ENCODE measurements around the gene TUT7.
"Not testable (repeated sequence)": the region's sequence is repeated elsewhere in the genome, so short reads cannot be mapped to it uniquely, and the experiment has no call there.

The TUT7 gene

DNA sequence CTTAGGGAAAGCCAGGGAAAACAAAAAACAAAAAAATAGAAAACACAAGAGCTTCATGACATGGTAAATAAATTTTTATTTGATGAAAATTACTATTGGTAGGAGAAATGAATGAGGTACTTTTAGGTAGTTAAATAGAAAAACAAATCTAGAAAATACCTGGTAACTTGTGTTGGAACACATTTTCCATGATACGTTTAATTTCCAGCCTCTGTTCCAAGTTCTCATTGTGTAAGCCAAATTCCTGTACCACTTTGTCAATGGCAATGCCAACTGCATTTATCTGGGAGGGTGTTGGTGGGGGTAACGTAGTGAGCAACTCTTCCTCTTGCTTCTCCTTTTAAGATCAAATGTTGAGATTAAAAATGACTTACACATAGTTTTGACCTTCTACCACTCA lies 9.4 kb downstream of the TUT7 start:
- no peak for DNase-seq

DNA sequence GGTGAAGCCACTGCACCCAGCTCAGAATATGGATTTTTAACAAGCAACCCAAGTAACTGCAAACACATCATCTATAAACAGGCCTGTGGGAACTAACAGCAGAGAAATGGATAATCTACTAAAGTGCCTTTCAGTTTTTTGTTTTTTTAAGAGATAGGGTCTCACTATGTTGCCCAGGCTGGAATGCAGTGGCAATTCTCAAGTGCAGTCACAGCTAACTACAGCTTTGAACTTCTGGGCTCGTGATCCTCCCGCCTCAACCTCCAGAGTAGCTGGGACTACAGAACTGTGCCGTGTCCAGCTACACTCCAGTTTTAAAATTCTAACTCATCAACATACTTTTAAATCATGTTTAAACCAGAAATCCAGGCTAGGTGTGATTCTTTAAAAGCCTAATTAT lies 11.9 kb downstream of the TUT7 start:
- DNase-seq: no peak

GRCh38 chr9:86341007-86341491 lies 13.2 kb downstream of the TUT7 start:
- no peak for DNase-seq

GRCh38 chr9:86340356-86341006 lies 13.7 kb downstream of the TUT7 start:
- no peak for DNase-seq

GRCh38 chr9:86337469-86338108 lies 16.6 kb downstream of the TUT7 start:
- no peak for DNase-seq

DNA sequence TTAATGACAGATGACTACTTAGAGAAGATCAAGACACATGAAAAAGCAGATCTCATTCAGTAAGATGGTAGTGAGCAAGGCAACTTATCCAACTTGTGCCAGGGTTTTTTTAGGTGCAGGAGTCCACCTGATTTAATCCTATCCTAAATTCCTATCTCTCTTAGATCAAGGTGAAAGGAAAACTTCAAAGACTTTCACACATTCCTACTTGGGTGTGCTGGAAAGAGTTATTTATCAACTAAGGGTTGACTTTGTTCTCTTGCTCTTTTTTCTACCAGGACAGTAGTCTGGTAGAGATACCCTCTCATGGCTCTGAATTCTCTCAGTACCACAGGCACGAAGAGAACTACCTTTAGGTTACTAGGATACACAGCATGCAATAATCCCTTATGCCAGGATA lies 18.2 kb downstream of the TUT7 start:
- no peak for DNase-seq

DNA sequence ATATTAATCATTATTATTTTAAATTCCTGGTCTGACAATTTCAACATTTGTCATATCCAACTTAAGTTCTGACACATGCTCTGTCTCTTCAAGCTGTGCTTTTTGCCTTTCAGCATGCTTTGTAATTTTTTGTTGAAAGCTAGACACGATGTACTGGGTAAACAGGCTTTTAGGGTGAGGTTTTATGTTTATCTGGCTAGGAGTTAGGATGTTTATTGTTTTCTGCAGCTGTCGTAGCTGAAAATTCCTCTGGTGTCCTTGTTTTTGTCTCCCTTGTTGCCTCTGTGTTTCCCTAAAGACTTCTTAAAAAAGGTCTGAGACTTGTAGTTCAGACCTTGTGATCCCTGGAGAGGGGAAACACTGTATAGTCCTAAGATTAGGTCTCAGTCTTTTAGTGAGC lies 20.6 kb downstream of the TUT7 start:
- no peak for DNase-seq

GRCh38 chr9:86330186-86330585 lies 24.0 kb downstream of the TUT7 start:
- no peak for DNase-seq

- DNase-seq: no peak
Measured at GRCh38 chr9:86329649-86330048, 24.6 kb downstream of the TUT7 start.

- no peak for DNase-seq
Measured at GRCh38 chr9:86328156-86328555, 26.1 kb downstream of the TUT7 start.

GRCh38 chr9:86326536-86326935 lies 27.7 kb downstream of the TUT7 start:
- DNase-seq: no peak

- no peak for DNase-seq
Measured at GRCh38 chr9:86324901-86325300, 29.3 kb downstream of the TUT7 start.

- DNase-seq: no peak
Measured at GRCh38 chr9:86324308-86324707, 29.9 kb downstream of the TUT7 start.

DNA sequence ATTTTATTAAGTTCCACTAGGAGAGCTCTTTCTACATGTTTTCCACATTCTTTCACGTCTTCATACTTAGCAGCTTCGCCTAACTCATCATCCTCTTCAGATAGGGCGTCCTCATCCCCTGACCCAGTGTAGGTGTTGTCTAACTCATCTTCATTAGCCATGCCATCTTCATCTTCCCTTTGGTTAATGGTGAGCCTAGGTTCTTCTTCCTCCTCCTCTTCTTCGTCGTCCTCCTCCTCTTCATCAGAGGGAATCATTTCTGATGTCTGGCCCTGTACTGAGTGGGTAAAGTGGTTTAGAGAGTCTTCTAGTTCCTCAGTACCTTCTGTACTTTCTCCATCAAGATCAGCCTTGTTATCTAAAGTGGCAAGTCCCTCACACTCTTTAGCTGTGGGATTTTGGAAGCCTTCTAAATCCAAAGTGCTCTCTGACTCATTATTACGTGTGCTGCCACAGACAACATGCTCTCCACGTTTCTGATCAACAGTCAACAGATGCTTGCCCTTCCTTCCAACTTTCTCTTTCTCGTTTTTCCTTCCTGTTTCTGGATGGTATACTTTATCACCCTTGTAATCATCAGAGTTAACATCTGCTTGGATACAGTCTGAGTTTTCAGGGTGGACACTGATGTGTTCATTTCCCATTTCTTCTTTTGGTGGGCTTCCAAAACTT lies 31.1 kb downstream of the TUT7 start:
- no peak for DNase-seq

- no peak for DNase-seq
Measured at GRCh38 chr9:86321373-86321772, 32.8 kb downstream of the TUT7 start.

DNA sequence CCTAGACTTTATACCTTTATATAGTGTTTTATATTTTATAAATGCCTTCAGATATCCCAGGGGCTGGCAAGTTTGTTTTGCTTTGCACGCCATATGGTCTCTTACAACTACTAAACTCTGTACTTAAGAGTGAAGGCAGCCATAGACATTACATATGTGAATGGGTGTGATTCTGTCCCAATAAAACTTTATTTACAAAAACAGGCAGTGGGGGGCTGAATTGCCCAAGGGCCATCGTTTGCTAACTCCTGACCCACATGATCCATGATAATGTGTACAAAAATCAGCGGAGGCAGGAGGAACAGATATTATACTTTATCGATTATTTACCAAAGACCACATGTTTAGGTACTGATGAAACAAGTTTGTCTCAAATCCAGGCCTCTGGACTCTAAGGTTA lies 36.0 kb downstream of the TUT7 start:
- no peak for DNase-seq

DNA sequence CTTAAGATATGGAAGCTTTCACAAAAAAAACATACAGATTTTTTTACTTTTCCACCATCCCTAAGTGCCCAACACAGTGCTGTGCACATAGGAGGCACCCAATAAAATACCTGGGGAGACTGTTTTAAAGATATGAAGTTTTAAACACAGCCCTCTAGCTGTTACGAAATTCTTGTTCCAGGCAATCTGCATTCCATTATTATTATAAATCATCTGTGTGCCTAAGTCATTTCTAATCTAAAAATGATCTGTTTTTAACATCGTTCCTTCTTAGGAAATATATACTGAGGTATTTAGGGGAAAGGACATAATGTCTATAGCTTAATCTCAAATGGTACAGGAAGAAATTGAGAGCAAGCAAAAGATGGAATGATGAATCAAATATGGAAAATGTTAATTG lies 39.1 kb downstream of the TUT7 start:
- DNase-seq: no peak

DNA sequence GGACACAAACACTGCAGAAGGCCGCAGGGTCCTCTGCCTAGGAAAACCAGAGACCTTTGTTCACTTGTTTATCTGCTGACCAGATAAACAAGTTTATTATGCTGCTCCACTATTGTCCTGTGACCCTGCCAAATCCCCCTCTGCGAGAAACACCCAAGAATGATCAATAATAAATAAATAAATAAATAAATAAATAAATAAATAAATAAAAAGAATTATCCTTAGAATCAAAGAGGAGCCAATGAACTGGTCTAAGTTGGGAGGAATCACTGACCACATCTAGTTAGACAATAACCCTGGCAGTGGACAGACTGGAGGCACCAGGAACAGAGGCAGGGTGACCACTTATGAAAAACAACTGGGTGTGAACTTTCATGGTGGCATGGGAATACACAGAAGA lies 41.3 kb downstream of the TUT7 start:
- not testable (repeated sequence) for DNase-seq

DNA sequence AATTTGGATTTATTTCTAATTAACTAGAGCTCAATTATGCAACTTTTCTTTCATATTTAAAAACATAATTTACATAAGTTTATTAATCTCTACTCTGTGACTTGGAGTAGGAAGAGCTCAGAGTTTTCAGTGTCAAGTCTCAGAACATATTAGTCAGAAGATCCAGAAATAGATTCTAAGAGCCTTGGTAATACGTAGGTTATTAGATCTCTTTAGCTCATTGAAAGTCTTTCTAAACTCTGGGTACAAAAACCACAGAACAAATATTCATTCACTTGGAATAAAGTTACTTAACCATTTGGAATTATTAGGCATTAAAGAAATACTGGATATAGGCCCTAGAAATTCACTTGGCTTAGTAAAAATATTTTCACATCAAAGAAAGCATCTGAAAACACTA lies 45.5 kb downstream of the TUT7 start:
- no peak for DNase-seq

- DNase-seq: no peak
Measured at GRCh38 chr9:86304236-86304730, 49.9 kb downstream of the TUT7 start.

- DNase-seq: no peak
Measured at GRCh38 chr9:86303316-86303975, 50.8 kb downstream of the TUT7 start.

GRCh38 chr9:86301686-86302085 lies 52.5 kb downstream of the TUT7 start:
- no peak for DNase-seq

DNA sequence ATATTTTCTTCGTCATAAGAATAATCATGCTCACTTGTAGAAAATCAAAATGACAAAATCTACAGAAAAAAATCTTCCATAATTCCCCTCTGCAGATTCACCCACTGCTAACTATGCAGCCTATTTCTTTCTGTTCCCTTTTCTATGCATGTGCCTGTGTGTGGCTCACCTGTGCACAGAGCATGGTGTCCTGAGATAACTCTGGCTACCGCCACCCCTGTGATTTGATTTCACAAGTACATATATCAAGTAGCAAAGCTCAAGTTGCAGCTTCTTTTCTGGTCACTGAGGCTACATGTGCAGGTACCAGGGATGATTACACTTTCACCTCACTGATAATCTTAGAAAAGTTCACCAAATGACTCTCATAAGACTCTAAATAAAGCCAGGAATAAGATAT lies 53.5 kb downstream of the TUT7 start:
- no peak for DNase-seq

GRCh38 chr9:86298873-86299272 lies 55.3 kb downstream of the TUT7 start:
- no peak for DNase-seq

All from CD4-positive, alpha-beta T cell treated with Interleukin-15 for 1 hour (primary cell).